Neural cell (in vitro differentiated cells): Measurements from ENCODE around the gene ZNF573.

Experiments used
- CTCF ChIP-seq: fragments of 450-650 bp; IDR thresholded peaks from 2 replicates; pipeline ENCODE4 v1.5.1; 2014; ENCODE audit warnings: antibody characterized with exemption, mild to moderate bottlenecking, moderate library complexity; ENCODE audit not compliant: poor library complexity, severe bottlenecking
- EZH2 ChIP-seq: fragments of 200-600, 300-800 bp; shearing (Covaris generic), sonication (generic); IDR thresholded peaks from 2 replicates; pipeline ENCODE4 v1.6.1; 2014; ENCODE audit warnings: antibody characterized with exemption, low read length, borderline replicate concordance, mild to moderate bottlenecking; ENCODE audit not compliant: insufficient read depth, poor library complexity, severe bottlenecking
- POLR2AphosphoS5 ChIP-seq: IDR thresholded peaks from 2 replicates; pipeline ENCODE4 v1.6.1; 2012
- REST ChIP-seq: IDR thresholded peaks from 2 replicates; pipeline ENCODE4 v1.6.1; 2012; ENCODE audit warnings: borderline replicate concordance

GRCh38 chr19:37738371-37738770 is 41.0 kb downstream of the ZNF573 start:
- TF ChIP-seq CTCF (no peak), POLR2AphosphoS5 (no peak), REST (no peak), EZH2 (no peak)
